Upper lobe of left lung (tissue), 4 donors: Measurements from ENCODE around the gene GALNT15.

Experiments used
- EP300 ChIP-seq, 4 donors: sonication (generic); formaldehyde crosslinking; IDR thresholded peaks; one replicate each; pipeline ENCODE4 v1.5.1; 2017; ENCODE audit warnings: antibody characterized with exemption in 4 of 4, control low read depth in 2 of 4
- POLR2A ChIP-seq, 4 donors: fragments of 450-650 bp; IDR thresholded peaks; one replicate each; pipeline ENCODE4 v1.5.1; 2016 to 2017; ENCODE audit warnings: antibody characterized with exemption in 4 of 4, mild to moderate bottlenecking in 2 of 4
- POLR2AphosphoS5 ChIP-seq, 2 donors: sonication (generic); formaldehyde crosslinking; IDR thresholded peaks; one replicate each; pipeline ENCODE4 v1.5.1; 2017; ENCODE audit warnings: antibody characterized with exemption in 2 of 2
- TF ChIP-seq, protein P1 (sequence below), 6 experiments: fragments of 450-650 bp in 4 of 6; fragments of 200-600 bp in 2 of 6; sonication (generic) in 2 of 6; IDR thresholded peaks; one replicate each; pipeline ENCODE4 v1.5.1; 2016 to 2019; ENCODE audit warnings: antibody characterized with exemption in 6 of 6

- TF ChIP-seq, protein P1, sequence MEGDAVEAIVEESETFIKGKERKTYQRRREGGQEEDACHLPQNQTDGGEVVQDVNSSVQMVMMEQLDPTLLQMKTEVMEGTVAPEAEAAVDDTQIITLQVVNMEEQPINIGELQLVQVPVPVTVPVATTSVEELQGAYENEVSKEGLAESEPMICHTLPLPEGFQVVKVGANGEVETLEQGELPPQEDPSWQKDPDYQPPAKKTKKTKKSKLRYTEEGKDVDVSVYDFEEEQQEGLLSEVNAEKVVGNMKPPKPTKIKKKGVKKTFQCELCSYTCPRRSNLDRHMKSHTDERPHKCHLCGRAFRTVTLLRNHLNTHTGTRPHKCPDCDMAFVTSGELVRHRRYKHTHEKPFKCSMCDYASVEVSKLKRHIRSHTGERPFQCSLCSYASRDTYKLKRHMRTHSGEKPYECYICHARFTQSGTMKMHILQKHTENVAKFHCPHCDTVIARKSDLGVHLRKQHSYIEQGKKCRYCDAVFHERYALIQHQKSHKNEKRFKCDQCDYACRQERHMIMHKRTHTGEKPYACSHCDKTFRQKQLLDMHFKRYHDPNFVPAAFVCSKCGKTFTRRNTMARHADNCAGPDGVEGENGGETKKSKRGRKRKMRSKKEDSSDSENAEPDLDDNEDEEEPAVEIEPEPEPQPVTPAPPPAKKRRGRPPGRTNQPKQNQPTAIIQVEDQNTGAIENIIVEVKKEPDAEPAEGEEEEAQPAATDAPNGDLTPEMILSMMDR (IDR thresholded peaks at IDR 0.05): no peak
- TF ChIP-seq POLR2AphosphoS5 (IDR thresholded peaks at IDR 0.05): no peak
- no peak for TF ChIP-seq EP300 (IDR thresholded peaks at IDR 0.05)
- no peak for TF ChIP-seq POLR2A (IDR thresholded peaks at IDR 0.05)
These were observed 62.4 kb downstream of the GALNT15 start for GRCh38 chr3:16236856-16237393.
